VCaP (cell line): ENCODE measurements around the gene SCYGR2.
"Not testable (repeated sequence)": the region's sequence is repeated elsewhere in the genome, so short reads cannot be mapped to it uniquely, and the experiment has no call there.

Experiments used
- H3K27ac ChIP-seq: fragments of 450-650 bp; 2 replicates; pipeline ENCODE4 v1.5.1; 2017
- TF ChIP-seq, protein P1 (sequence below): fragments of 450-650 bp; conservative IDR thresholded peaks from 2 replicates; pipeline ENCODE4 v1.5.1; 2017; ENCODE audit warnings: mild to moderate bottlenecking, moderate library complexity

The SCYGR2 gene

DNA sequence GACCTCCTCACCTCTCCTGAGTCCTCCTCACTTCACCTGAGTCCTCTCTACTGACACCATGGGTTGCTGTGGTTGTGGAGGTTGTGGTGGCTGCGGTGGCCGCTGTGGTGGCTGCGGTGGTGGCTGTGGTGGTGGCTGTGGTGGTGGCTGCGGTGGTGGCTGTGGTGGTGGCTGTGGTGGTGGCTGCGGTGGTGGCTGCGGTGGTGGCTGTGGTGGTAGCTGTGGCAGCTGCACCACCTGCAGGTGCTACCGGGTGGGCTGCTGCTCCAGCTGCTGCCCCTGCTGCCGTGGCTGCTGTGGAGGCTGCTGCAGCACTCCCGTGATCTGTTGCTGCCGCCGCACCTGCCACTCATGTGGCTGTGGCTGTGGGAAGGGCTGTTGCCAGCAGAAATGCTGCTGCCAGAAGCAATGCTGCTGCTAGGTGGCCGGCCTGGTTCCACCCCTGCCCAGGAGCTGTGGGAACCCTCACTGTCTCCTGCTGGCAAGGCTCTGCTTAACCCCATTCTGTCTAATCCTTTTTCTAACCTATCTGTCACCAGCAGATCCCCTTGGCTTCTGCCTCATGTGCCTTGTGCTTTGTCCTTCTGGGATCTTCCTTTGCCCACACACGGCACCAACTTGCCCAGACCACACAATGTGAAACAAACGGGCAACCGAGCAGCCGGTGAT, at the start of gene SCYGR2:
Gene SCYGR2, plus strand, starts transcription at position 59 of the 669 bp plus-strand sequence. Its CDS starts 0 bp downstream, at position 59.
- H3K27ac ChIP-seq = not testable (repeated sequence)

DNA sequence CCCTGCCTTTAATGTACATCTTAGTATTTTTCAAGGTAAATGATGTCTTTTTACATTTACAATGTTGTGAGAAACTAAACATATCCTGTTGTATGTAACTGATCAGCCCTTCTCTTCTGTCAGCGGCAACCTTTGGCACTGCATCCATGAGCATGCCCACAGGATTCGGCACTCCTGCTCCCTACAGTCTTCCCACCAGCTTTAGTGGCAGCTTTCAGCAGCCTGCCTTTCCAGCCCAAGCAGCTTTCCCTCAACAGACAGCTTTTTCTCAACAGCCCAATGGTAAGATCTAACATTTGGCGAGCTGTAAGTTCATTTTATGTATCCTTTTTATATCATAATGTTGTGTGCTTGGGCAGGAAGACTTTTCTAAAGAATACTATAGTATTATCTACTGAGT, 46.9 kb upstream of the SCYGR2 start:
- TF ChIP-seq, protein P1, sequence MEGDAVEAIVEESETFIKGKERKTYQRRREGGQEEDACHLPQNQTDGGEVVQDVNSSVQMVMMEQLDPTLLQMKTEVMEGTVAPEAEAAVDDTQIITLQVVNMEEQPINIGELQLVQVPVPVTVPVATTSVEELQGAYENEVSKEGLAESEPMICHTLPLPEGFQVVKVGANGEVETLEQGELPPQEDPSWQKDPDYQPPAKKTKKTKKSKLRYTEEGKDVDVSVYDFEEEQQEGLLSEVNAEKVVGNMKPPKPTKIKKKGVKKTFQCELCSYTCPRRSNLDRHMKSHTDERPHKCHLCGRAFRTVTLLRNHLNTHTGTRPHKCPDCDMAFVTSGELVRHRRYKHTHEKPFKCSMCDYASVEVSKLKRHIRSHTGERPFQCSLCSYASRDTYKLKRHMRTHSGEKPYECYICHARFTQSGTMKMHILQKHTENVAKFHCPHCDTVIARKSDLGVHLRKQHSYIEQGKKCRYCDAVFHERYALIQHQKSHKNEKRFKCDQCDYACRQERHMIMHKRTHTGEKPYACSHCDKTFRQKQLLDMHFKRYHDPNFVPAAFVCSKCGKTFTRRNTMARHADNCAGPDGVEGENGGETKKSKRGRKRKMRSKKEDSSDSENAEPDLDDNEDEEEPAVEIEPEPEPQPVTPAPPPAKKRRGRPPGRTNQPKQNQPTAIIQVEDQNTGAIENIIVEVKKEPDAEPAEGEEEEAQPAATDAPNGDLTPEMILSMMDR = no peak
- H3K27ac ChIP-seq = no peak overlapping the region

DNA sequence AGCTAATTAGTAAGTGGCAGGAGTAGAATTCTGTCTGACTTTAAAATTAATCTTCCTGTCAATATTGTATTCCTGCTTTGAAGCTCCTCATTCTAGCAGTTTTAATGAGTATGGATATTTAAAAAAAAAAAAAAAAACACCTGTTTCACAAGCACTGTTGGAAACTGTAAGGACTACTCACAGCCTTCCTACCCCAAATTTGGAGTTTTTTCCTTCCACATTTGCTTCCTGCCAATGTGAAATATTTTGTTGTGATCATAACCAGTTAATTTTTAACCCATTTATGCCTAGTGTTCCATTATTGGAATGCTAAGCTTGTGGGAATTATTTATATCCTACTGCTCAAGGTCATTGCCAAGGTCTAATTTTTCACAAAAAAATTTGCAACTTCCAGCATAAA, 36.1 kb upstream of the SCYGR2 start:
- H3K27ac ChIP-seq = no peak overlapping the region
- TF ChIP-seq, protein P1 = no peak

- H3K27ac ChIP-seq = no peak overlapping the region
- TF ChIP-seq, protein P1 = no peak
Measured at GRCh38 chr2:227565080-227565479, 33.6 kb upstream of the SCYGR2 start.

DNA sequence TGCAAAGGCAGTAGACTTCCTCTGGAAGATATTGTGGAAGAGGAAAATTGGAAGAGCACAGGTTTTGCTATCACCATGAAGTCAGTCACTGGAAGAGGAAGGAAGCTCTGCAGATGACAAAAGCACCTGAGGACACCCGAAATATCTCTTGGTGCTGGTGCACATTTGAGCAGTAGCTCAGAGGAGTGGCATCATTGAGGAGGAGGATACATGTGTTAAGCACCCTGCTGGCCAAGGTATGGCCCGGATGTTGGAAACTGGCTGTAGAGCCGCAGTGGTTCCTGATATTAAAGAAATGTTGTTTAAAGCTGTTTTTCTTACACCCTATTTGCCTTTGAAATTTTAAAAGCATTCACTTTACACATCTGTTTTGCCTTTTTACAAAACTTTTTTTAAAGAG, 32.7 kb upstream of the SCYGR2 start:
- no peak overlapping the region for H3K27ac ChIP-seq
- TF ChIP-seq, protein P1 = no peak

DNA sequence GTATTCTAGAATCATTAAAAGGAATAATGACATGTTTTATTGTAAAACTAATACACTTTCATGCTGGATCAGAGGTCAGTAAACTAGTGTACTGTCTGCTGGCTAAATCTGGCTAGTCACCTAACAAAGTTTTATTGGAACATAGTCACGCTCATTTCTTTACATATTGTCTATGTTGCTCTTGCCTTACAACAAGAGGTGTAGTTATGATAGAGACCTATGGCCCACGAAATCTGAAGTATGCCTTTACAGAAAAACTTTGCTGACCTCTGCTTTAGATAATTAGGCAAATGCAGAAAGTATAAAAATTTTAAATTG, 29.9 kb upstream of the SCYGR2 start:
- no peak overlapping the region for H3K27ac ChIP-seq
- TF ChIP-seq, protein P1 = no peak

DNA sequence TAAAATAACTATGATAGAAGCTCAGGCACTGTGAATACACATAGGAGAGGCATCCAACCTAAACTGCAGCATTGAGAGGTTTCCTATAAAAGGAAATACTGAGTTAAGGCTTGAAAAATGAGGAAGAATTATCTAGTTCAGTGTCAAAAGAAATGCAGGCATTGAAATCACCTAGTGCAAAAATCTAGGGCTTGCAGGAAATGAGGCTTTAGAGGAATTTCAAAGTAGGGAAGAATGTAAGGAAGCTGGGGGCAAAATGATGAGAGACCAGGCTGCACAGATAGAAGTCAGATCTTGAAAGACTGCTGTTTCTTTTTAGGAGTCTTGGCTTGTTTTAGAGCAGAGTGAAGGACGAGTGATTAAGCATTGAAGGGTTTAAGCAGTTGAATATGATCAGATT, 28.1 kb upstream of the SCYGR2 start:
- no peak overlapping the region for H3K27ac ChIP-seq
- TF ChIP-seq, protein P1 = no peak

DNA sequence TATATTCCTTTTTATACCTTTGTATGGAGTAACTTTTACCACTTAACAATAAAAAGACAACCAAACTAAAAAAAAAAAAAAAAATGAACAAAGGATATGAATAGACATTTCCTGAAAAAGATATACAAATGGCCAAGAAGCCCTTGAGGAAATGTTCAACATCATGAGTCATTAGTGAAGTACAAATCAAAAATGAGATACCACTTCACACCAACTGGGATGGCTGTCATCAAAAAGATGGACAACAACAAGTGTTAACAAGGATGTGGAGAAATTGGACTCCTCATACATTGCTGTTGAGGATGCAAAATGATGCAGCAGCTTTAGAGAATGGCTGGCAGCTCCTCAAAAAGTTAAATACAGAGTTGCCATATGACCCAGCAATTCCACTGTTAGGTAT, 22.6 kb upstream of the SCYGR2 start:
- TF ChIP-seq, protein P1 = no peak
- H3K27ac ChIP-seq = no peak overlapping the region
